HT1080 (cell line): ENCODE data around the gene IL23R. TPM values are rescaled to one million over a fixed set of nuclear protein-coding genes. Genes with fewer than 3 reads are reported as not detected.

ENCODE experiments used
- DNase-seq: peaks from one replicate; pipeline ENCODE4 v3.0.0-alpha.2; 2015; ENCODE audit warnings: low read depth
- total RNA-seq: library from RNA; depleted of rRNA; stranded (reverse); fragments of >200 nt; shearing (Covaris generic); gene quantifications from 2 replicates; pipeline ENCODE4 v1.2.3, GENCODE V29; 2014

IL23R gene
- total RNA-seq, 1 experiment from 2014 or later: 0.05 TPM

- DNase-seq: no peak
Observed at GRCh38 chr1:67228791-67229190, 62.5 kb downstream of the IL23R start.

DNA sequence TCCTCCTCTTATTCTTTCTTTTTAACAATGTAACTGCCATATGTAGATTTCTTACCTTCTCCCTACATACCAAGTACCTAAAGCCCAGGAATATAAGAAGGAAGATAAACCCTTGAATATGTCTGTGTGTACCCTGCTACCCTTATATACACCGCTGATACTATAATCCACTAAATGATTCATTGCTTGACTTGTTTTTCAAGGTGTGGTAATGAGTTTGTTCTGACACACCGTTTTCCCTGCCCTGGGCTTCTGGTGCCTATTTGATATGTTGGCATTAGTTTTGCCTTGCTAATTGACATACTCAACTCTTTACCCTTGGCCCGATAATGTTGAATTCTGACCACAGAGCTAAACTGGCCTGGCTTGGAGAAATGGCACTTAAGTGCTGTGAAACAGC is 64.3 kb downstream of the IL23R start:
- DNase-seq: no peak

GRCh38 chr1:67236277-67236676 is 70.0 kb downstream of the IL23R start:
- DNase-seq: no peak

- DNase-seq: no peak
Observed at GRCh38 chr1:67239738-67240137, 73.5 kb downstream of the IL23R start.

DNA sequence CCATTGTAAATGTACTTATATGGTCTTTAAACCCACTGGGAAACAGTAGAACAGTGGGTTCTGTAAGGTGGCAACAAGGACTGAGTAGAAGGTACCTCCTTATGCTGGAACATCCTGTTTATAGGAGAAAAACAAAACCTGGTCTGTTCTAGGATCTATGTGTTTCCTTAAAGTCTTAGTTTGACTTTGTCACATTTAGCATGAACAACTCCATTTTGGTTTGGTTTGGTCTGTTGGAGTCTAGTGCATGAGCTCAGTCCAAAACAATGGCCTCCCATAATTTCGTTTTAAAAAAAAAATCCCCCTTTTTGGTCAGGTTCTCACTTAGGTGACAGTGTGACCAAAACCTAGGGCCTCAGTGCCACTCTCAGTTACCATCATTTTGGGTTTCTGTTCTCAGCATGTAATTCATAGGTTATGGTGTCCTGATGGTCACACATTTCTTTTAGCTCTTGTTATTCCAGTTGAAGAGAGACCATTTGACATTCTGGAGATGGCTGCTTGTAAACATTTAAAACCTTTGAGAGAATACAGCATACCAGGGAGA is 75.0 kb downstream of the IL23R start:
- no peak for DNase-seq

- DNase-seq: no peak
Observed at GRCh38 chr1:67242016-67242415, 75.8 kb downstream of the IL23R start.

DNA sequence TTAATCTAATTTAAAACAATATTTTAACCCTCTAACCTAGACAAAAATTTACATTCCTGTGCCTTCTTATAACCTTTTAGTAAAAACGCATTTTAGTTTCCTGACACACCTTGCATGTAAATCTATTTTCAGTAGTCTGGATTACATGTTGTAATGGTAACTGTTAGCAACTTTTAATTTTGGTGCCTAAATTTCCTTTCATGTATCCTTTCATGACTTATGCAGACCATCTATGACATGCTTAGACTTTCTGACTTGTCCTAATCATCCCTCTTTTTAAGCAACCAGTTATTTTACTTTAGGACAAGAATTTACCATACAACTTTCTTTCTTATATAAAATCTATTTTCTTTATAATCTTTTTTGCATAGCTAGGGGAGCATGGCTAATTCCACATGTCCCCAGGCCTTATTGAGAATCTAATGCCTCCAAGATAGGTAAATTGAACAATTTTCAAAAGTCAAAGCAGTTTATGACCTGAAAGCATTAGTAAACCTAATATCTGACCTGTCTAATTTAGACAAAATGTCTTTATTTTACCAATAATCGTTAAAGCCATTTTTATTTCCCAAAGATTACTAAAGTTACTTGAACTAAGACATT is 83.9 kb downstream of the IL23R start:
- no peak for DNase-seq

- DNase-seq: no peak
Observed at GRCh38 chr1:67256291-67257172, 90.3 kb downstream of the IL23R start.

GRCh38 chr1:67257173-67257535 is 90.9 kb downstream of the IL23R start:
- no peak for DNase-seq

- no peak for DNase-seq
Observed at GRCh38 chr1:67261680-67262079, 95.4 kb downstream of the IL23R start.

DNA sequence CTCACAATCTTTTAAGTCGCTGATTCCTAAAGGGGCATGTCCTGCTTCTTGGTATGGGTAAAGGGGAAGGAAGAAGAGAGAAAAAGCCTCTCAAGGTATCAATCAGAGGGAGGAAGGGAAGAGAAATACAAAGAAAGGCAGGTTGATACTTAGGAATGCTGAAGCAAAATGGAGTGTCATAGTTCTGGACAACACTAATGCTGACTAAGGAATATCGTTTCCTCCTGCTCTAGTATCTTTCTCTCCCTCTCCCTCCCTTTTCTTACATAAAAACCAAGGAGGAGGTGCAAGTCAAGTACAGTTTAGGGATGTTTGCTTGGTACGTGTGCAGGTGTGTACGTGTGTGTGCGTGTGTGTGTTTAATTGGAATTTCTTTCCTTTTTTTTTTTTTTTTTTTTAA is 96.5 kb downstream of the IL23R start:
- DNase-seq: no peak

DNA sequence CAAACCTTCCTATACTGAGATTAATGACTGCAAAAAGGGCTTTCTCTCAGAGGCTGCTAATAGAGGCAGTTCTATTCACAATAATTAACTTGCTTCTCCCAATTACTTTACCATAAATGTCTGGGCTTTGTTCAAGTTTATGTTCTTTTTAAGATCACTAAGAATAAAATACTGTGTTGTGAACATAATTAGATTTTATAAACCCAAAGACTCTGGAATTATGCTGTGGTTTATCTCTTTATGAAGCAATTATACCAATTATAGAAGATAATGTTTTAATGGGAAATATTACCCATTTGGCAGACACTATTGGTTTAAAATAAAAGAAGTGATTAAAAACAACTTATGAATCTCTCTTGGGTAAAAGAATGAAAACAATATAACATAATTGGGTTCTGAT is 97.9 kb downstream of the IL23R start:
- DNase-seq: no peak

DNA sequence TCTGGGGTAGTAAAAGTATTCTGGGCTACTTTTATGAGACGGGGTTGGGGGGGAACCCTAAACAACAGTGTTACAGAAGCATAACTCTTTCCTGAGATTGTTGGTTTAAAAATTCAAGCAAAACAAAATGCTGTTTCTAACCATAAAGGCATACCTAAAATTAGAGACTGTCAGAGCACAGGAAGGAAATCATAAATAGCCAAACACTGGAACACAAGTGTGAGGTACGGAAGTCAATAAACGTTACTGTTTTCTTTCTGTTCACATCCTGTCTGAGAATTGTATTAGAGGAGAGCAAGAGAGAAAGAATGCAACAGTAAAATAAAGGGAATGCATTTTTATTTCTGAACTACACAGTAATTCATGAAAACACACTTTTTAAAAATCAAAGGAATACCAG is 98.6 kb downstream of the IL23R start:
- DNase-seq: no peak

DNA sequence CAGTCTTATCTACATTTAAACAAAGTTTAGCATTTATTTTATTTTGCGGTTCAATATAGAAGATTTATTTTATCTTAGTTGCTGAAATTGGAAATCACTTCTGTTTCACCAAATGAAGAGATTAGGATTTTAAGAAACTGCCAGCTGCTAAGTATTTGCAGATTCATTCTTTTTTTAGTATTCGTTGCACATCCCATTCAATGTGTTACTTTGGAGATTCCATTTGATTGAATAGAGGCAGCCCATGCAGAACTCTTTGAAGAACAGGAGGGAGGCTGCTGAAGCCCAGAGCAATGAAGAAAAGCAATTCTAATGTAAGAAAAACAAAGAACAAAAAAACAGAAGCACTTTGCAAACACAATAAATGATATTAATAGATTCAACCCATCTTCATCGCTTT is 102.8 kb downstream of the IL23R start:
- DNase-seq: no peak

DNA sequence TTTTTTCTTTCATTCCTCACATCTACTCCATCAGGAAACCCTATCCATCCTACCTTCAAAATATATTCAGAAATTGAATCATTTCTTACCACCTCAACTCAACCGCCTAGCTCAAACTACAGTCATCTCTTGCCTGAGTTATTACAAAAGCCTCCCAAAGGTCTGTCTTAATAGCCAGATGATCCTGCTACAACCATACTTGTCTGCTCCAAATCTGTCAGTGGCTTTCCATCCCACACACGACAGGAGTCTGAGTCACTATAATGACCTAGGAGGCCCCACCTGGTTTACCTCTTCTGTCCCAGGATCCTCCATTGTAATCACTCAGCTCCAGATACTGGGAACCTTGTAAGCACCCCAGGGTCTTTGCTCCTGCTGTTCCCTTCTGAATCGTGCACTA is 104.3 kb downstream of the IL23R start:
- no peak for DNase-seq

DNA sequence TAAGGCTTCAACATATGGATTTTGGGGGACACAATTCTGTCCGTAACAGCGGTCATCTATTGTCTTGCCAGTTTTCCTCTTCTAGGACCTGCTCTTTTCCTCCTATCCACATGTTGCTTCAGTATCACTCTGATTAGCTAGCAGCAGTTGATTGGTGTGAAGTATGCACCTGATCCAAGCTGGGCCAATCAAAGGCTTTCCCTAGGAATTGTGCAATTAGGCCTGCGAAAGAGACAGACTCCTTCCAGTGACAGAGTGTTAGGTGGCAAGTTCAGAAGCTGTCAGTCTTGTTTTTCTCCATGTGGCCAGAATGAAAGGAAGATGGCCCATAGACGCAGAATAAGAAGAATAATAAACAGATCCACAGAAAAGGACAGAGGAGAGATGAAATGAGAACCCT is 107.3 kb downstream of the IL23R start:
- DNase-seq: no peak

GRCh38 chr1:67274623-67275325 is 108.5 kb downstream of the IL23R start:
- no peak for DNase-seq

DNA sequence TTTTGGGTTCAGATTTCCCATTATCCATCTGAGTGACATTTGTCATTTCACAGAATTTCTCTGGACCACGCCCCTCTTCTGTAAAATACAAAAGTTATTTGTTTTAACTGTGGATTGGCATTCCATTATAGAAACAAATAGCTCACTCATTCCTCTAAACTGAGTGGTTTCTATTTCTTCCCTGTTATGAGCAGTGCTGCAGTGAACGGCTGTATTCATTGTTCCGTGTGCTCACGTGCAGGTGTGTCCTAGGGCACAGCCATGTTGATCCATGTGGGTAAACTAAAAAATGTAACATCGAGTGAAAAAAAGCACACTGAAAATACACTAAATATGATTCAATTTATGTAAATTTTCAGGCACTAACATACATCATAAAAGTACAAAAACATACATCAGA is 114.4 kb downstream of the IL23R start:
- no peak for DNase-seq

GRCh38 chr1:67281244-67281643 is 115.0 kb downstream of the IL23R start:
- DNase-seq: no peak

DNA sequence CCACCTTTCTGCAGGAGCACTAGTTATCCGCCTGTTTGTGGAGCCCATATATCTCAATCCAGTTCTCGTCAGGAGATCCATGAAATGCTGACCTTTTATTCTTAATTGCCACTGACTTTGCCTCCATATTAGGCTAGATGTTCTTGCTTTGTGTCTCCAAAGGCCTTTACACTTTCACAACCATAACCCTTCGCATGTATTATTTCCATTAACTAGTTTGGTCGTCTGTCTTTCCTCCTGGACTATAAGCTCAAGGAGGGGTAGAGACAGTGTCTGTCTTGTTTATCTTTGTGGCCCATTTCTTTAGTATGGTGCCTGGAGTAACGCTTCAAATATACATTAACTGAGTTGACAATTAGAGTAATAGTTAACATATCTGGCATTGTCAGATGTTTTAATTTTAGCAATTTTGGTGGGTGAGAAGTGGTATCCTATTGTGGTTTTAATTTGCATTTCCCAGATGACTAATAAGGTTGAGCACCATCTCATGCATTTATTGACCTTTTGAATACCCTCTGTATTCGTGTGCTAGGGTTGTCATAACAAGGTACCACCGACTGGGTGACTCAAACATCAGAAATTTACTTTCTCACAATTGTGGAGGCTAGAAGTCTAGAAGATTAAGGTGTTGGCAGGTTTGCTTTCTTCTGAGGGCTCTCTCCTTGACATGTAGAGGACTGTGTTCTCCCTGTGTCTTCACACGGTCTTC is 119.7 kb downstream of the IL23R start:
- DNase-seq: peak; percentile 71

DNA sequence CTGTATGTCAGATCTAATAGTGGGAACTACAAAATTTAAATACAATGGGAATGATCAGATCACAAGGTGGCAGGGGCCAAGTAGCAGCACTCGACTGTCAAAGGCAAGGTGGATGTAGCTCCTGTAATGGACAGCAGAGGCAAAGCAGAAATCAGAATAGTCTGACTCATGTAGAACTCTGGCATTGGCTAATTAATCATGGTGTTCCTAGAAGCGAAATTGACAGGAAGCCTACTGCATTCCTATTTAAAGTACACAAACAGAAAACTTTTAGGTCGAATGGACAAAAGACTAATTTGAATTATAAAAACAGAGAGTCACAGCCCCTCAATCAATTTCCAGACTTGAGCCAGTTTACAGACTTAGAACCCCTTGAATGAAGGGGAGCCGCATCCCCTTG is 124.0 kb downstream of the IL23R start:
- no peak for DNase-seq
